Measurements from ENCODE around the gene MICAL2.

Gene MICAL2

GRCh38 chr11:12192794-12193514, 82.6 kb downstream of the MICAL2 start:
- no peak for DNase-seq

- DNase-seq: no peak
These were observed 83.3 kb downstream of the MICAL2 start for GRCh38 chr11:12193515-12194336.

DNA sequence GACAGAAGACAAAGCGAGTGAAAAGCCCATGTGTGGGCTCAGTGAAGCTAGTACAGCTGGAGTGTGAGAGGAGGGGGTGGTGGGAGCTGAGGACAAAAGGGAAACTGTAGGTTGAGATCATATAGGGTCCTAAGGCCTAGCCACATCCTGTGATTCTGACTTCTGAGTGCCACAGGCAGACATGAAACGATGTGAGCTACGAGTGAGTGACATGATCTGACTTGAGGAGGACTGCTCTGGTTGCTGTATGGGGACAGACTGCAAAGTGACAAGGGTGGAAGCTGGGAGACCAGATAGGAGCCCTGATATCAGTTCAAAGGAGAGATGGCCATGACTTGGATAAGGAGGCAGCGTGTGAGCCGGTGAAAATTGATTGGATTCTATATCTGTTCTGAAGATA, 85.4 kb downstream of the MICAL2 start:
- no peak for DNase-seq

DNA sequence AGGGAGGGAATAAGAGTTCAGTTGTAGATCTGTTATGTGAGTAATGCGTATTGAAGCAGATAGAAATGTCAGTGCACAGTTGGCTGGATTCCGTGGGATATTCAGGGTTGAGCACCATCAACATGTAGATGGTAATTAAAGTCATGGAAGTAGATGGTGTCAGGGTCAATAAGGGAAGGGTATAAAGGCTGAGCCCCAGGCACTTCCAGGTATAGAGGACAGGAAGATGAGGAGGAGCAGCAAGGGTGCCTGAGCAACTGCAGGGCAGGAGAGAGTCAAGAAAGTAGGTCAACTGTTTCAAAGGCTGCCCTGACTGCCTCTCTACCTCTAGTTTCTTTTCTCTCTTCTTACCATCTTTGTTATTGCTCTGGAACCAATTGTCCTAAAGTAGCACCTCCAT, 85.9 kb downstream of the MICAL2 start:
- DNase-seq: no peak

DNA sequence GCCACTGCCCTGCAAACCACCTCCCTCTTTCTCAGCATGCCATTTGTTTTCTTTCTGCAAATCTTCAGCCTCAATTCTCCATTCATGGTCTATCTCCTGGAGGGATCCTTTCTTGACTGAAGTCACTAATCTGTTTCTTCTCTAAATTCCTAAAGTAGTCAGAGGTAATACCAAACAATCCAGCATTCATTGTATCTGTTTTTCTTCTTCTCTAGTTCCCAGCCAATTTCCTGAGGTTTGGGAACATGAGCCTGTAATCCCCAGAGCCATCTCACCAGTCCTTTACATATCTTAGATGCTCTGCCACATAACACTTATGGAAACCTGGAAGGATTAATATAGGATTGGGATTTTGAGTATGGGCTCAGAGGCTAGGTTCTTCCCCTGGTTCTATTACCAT, 86.5 kb downstream of the MICAL2 start:
- DNase-seq: no peak

GRCh38 chr11:12198251-12199222, 88.1 kb downstream of the MICAL2 start:
- no peak for DNase-seq

DNA sequence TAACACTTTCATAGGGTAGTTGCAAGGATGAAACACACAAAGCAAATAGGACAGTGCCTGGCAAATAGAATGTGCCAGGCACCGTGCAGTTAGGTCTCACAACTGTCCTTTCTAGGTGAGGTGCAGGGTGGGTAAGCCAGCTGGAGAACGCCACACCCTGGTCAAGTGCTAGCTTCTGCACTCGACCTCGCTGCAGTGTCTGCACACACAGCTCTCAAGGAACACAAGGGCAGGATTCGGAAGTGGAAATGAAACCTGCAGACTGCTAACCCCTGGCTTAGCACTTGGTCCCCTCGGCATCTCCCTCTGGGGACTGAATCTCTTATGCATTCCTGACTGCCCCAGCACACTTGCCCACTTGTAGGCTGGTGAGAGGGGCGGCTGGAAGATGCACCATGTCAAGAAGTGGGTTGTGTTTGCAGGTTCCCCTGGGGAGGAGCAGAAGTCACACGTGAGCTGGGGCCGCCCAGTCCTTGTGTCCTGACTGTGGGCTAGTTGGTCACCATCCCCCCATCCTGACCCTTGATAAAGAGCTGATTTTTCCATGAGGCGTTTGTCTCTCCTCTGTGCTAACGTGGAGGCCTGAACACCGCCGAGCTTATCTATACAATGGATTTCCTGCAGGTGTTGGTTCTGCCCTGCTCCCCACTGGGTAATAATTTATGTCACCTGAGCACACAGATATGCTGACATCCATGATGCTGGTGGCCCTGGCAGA, 89.0 kb downstream of the MICAL2 start:
- DNase-seq: no peak

DNA sequence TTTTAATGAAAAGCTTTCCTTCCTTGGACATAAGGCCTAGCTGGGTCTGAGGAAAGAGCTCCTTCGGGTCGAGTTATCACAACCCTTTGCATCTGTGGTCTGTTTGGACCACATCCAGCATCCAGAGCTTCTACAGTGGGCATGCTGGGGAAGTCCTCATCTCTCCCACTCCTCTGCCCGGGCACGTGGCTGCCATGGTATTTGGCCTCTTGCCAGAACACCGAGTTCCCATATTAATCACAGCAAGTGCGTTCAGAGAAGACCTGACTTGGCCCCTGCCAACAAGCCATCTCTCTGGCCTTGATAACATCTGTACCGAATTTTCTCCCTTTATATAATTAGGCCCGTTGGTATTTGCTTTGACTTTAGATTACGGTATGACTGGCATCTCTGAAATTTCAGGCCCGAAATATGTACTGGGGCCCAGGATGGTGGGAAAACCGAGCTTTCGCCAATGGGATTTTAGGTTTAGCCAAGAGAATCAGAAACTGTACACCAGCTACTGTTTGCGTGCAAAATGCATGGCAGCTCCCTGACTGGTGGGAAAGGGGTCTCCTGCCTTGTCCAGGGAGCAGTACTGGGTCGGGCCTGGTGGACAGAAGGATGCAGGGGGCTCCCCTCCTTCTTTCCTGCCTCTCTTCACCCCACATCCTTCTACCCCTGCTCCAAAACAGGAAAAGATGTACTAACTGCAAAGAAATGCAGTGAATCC, 90.0 kb downstream of the MICAL2 start:
- peak in 1 of 2 experiments; percentile 56 for DNase-seq

GRCh38 chr11:12200991-12201985, 90.9 kb downstream of the MICAL2 start:
- no peak for DNase-seq

DNA sequence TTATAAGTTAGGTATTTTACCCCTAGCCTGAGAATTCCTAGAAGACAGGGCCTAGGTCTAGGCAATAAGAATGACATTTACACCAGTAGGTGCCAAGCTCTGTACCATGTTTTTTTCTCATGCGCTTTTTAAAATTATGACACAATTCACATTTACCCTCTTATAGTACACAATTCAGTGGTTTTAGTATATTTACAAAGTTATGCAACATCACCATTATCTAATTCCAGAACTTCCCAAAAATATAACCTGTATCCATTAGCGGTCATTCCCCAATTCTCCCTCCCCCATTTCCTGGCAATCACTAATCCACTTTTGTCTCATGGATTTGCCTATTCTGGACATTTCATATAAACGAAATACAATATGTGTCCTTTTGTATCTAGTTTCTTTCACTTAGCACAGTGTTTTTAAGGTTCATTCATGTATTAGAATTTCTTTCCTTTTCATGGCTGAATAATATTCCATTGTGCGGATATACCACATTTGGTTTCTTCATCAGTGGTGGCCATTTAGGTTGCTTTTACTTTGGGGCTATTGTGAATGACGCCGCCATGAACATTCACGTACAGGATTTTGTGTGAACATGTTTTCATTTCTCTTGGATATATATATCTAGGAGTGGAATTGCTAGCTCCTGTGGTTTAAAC, 92.4 kb downstream of the MICAL2 start:
- DNase-seq: no peak

DNA sequence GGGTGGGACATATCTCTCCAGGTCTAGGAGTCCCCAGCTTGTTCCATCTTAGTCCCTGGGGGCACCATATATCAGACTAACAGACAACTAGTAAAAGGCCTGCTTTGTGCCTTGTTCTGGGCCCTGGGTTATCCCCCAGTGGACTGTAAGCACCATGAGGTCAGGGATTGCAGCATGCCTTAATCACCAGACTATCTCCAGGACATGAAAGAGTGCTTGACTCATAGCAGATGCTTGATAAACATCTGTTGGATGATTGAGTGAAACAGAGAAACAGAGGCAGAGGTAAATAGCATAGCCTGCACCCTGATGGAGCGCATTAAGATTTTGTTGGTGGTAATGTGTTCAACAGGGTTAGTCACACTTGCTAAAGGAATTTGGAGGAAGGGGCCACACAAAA, 94.1 kb downstream of the MICAL2 start:
- DNase-seq: no peak

GRCh38 chr11:12205330-12205729, 94.9 kb downstream of the MICAL2 start:
- no peak for DNase-seq

DNA sequence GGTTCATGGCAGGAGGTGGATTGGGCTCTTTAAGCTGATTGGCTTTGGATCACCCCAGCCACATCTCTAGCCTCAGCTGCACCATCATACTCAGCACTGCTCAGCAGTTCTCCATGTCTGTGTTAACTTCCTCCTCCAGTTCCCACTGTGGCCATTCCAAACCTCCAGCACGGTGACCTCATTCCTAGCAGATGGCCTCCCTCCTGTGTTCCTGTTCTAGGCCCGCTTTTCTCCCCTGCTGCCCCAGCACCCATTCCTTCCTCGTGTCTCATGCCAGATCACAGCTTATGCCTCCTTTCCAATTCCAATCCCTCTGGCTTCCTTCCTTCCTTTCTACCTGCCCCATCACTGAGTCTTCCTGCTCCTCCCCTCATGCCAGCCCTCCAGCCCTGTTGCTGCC, 96.1 kb downstream of the MICAL2 start:
- no peak for DNase-seq

DNA sequence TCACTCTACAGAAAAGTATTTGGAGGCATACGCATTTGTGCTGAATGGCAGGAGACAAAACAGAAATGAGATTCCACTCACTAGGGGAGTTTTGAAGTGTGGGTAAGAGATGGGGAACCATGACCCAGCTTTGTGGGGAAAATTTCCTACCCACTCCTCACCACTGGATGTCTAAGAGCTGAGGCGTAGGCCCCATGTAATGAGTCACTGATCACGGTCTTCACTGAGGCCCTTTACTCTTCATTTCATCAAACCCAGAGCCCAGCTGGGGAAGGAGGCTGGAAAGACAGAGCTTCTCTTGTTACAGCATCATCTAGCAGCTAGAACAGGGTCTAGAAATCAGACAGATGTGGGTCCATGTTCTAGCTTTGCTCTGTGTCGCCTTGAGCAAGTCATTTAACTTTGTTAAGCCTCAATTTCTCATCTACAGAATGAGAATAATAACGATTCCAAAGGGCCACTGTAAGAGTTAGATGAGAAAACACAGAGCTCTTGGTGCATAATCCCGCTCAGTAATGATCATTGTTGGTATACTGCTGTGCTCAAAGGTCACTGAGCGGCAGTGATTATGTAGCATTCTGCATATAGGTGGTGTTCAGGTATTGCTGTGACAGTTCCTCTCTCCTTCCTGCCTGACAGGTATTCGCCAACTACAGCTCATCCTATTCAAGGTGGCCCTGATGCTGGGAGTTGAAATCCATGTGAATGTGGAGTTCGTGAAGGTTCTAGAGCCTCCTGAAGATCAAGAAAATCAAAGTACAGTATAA, 97.2 kb downstream of the MICAL2 start:
- no peak for DNase-seq

DNA sequence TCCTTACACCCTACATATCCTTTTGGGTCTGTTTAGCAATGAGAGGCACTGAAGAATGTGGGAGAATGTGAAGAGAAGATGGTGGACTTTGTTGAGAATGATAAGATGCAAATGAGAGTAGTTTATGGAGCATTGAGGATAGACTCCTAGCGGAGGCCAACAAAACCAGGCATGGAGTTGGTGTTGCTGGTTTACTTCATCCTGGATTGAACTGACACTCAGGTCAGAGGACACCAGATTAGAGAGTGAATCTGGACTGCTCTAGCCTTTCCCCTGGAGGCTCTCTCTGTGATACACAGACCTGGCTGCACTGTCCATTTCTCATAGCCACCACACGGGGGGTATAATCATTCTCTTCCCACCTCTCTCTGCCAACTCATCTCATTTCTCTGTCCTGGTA, 98.7 kb downstream of the MICAL2 start:
- no peak for DNase-seq

DNA sequence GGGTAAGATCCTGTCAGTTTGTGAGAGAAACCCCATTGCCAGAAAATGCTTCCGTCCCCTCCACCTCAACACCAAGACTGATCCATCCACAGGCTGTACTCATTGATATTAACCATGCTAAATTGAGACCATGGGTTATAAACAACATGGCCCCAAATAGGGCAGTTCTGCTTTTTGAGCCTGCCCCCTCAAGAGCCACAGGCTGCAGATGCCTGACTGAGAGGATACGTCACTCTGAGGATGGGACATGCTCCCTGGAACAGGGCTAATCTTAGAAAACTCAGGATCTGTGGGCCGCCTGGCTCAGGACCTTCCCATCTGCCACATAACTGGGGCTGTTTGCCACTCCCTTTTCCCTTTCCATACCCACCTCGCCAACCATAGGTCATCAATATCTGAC, 99.8 kb downstream of the MICAL2 start:
- DNase-seq: no peak

DNA sequence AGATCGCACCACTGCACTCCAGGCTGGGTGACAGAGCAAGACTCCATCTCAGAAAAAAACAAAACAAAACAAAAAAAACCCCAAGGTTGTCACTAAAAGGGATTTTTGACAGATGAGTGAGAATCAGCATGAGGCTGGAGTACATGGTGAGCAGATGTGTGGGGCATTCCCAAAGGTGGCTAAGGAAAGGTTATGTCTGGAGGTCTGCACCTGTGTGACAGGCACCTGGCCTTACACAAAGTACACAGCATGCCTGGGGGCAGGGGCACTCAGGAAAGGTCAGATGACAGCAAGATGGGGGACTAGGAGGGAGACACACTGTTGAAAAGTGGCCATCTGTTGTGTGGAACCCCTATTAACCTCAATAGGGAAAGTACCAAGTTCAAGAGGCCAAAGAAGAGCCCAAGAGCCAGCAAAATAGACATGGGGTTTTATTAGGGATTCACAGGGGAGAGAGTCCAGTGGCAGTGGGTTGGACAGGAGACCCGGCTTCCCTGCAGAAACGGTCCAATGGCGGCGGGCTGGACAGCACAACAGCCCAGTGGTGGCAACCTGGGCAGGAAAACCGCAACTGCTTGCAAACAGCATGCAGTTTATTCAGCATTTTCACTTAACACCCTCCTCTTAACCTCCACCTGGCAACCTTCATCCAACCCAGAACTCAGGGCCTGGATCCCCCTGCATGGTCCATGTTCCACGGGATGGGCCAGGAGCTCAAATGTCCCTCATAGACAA, 101.1 kb downstream of the MICAL2 start:
- DNase-seq: no peak

- DNase-seq: no peak
These were observed 101.9 kb downstream of the MICAL2 start for GRCh38 chr11:12212174-12212820.

All from NCI-H446 (cell line).